Stomach smooth muscle (tissue), 2 donors: ENCODE data around the gene GLTP.

ENCODE experiments used
- H3K27ac ChIP-seq: one replicate; pipeline ENCODE4 v1.7.0; 2013; ENCODE audit warnings: mild to moderate bottlenecking, low read length, inconsistent platforms
- H3K27me3 ChIP-seq, 2 donors: one replicate each; pipeline ENCODE4 v1.7.0; 2013; ENCODE audit warnings: low read length in 2 of 2; ENCODE audit not compliant: insufficient read depth in 2 of 2, control insufficient read depth in 1 of 2
- H3K36me3 ChIP-seq, 2 donors: one replicate each; pipeline ENCODE4 v1.7.0; 2013; ENCODE audit warnings: low read length in 2 of 2; ENCODE audit not compliant: control insufficient read depth in 2 of 2, insufficient read depth in 2 of 2
- H3K4me1 ChIP-seq: one replicate; pipeline ENCODE4 v1.7.0; 2013; ENCODE audit warnings: low read length; ENCODE audit not compliant: control insufficient read depth, insufficient read depth
- H3K4me3 ChIP-seq, 2 donors: one replicate each; pipeline ENCODE4 v1.7.0; 2013; ENCODE audit warnings: low read length in 2 of 2
- H3K9ac ChIP-seq, 2 donors: one replicate each; pipeline ENCODE4 v1.7.0; 2013; ENCODE audit warnings: low read length in 2 of 2, mild to moderate bottlenecking in 1 of 2
- H3K9me3 ChIP-seq, 2 donors: one replicate each; pipeline ENCODE4 v1.7.0; 2013; ENCODE audit warnings: low read length in 2 of 2; ENCODE audit not compliant: control insufficient read depth in 2 of 2
- donor health status: healthy.
- donor health status: Pancreatic carcinoma.

Gene GLTP

DNA sequence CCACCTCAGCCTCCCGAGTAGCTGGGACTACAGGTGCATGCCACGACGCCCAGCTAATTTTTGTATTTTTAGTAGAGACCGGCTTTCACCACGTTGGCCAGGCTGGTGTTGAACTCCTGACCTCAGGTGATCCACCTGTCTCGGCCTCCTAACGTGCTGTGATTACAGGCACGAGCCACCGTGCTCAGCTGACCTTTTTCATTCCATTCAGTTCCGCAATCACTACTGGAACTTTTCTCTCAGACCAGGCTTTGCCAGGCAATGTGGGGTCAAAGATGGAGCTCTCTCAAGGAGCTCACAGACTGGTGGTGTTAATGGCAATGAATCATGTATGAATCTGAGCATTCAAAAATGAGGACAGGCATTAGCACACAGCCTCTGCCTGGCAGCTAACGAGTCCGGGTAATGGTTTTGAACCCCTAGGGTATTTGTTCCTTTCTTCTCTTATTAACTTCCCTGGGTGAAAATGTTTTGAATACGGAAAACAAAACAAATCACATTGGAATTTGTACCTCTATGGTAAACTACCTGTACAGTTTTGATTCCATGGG, 10.4 kb upstream of the GLTP start:
- no peaks in the 10 kb centered on the region for H3K4me1 ChIP-seq
- H3K36me3 ChIP-seq: no peaks in the 10 kb centered on the region
- H3K4me3 ChIP-seq: no peak overlapping the region
- no peaks in the 10 kb centered on the region for H3K9me3 ChIP-seq
- no peak overlapping the region for H3K9ac ChIP-seq
- peaks cover 6 to 12% of the 10 kb centered on the region in 2 donors for H3K27me3 ChIP-seq
- no peak overlapping the region for H3K27ac ChIP-seq

DNA sequence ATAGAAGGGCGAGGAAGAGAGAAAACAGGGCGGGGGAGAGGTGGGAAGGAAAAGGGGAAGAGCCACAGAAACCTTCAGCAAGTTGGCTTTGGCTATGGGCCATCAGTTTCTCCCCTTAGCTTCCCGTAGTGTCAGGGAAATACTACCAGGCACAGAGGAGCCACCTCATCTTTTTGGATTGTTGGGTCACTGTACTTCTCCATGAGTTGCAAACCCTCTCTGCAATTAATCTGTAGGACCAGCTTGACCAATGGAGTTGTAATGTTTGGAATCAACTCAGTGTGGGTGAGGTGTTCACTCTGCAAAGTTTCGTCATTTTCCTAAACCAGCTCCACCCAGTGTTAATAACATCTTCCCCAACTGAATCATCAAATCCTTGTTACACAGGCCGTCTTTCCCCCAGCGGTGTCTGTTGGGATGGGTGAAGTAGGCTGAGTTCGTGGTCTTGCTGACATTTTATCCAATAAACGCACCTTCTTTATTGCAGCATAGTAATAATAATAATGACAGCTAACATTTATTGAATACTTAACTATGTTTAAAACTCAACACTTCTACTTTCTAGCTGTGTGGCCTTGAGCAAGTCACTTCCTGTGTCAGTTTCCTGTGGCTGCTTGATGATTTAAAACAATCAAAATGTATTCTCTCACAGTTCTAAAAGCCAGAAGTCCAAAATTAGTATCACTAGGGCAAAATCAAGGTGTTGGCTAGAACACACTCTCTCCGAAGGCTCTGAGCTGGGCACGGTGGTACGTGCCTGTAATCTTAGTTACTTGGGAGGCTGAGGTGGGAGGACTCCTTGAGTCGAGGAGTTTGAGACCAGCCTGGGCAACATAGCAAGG, 8.1 kb upstream of the GLTP start:
- H3K36me3 ChIP-seq: no peaks in the 10 kb centered on the region
- H3K9ac ChIP-seq: no peak overlapping the region
- peaks cover 6 to 12% of the 10 kb centered on the region in 2 donors for H3K27me3 ChIP-seq
- H3K9me3 ChIP-seq: no peaks in the 10 kb centered on the region
- no peak overlapping the region for H3K27ac ChIP-seq
- H3K4me3 ChIP-seq: no peak overlapping the region
- no peaks in the 10 kb centered on the region for H3K4me1 ChIP-seq

DNA sequence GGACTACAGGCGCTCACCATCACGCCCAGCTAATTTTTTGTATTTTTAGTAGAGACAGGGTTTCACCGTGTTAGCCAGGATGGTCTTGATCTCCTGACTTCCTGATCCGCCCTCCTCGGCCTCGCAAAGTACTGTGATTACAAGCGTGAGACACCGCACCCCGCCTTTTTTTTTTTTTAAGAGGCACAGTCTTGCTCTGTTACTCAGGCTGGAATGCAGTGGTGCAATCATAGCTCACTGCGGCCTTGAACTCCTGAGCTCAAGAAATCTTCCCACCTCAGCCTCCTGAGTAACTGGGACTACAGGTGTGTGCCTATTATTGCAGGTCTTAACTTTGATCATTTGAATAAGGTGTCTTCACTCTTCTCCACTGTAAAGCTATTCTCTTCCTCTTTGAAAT, 5.3 kb upstream of the GLTP start:
- H3K4me3 ChIP-seq: no peak overlapping the region
- no peak overlapping the region for H3K27ac ChIP-seq
- no peaks in the 10 kb centered on the region for H3K36me3 ChIP-seq
- peaks cover 0 to 6% of the 10 kb centered on the region in 2 donors for H3K27me3 ChIP-seq
- H3K9me3 ChIP-seq: no peaks in the 10 kb centered on the region
- H3K4me1 ChIP-seq: peaks cover 3% of the 10 kb centered on the region
- H3K9ac ChIP-seq: no peak overlapping the region

DNA sequence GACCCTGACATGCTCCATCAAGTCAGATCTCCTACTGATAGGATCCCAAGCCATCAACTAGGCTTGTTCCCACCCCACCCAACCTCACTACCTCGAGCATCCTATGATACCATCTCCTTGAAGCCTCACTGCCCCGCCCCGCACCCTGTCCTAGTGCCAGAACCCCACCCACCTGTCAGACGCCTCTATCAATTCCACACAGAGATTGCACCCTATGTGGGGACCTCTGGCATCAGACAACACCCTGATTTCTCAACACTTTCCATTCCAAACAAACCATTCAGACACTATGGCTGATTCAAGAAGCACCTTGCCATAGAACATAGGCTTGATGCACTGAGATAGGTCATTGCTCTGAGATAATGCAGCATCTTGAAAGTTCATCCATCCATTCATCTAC, 3.1 kb upstream of the GLTP start:
- peaks cover 16% of the 10 kb centered on the region for H3K4me1 ChIP-seq
- H3K27me3 ChIP-seq: peaks cover 0 to 6% of the 10 kb centered on the region in 2 donors
- no peak overlapping the region for H3K9ac ChIP-seq
- no peaks in the 10 kb centered on the region for H3K9me3 ChIP-seq
- no peak overlapping the region for H3K27ac ChIP-seq
- no peak overlapping the region for H3K4me3 ChIP-seq
- no peaks in the 10 kb centered on the region for H3K36me3 ChIP-seq

DNA sequence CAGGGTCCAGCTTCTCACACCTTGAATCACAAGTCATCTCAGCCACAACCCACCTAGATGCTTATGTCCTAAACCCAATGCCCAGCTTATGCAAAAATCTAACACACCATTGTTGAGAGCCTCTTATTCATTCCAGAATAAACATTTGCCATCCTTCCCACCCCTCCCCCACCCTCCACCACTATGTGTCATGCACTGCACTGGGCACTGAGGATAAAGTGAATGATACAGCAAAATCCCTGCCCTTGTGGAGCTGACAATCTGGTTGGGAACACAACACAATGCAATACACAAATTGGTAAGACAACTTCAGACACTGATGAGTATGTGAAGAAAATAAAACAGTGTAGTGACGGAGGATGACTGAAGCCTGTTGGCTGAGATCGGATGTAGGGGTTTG, 1.4 kb upstream of the GLTP start:
- Histone ChIP-seq H3K4me1 (peaks cover 22% of the 10 kb centered on the region), H3K27me3 (peaks cover 0 to 2% of the 10 kb centered on the region in 2 donors), H3K4me3 (no peak overlapping the region), H3K9me3 (no peaks in the 10 kb centered on the region), H3K9ac (no peak overlapping the region), H3K27ac (no peak overlapping the region), H3K36me3 (no peaks in the 10 kb centered on the region)

DNA sequence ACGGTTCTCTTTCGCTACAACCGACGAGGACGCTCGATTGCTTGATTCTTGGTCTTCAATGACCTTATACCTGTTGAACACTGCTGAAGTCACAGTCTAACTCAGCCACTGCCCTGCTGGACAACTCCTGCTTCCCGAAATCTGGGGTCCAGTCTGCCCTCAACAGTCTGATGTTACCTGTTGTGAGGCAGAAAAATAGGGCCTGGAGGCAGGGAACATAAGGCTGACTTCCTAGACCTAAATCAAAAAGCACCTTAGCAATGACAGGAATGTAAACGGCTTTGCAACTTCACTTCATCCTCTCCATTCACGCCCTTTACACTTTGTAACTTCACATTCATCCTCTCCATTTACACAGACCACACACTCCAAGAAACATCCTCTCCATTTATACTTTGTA, 597 bp upstream of the GLTP start:
- Histone ChIP-seq H3K9ac (peak overlapping the region; percentile 36 to 66), H3K9me3 (no peaks in the 10 kb centered on the region), H3K27ac (no peak overlapping the region), H3K4me1 (peaks cover 22% of the 10 kb centered on the region), H3K27me3 (no peaks in the 10 kb centered on the region), H3K4me3 (peak overlapping the region; percentile 33 to 74), H3K36me3 (no peaks in the 10 kb centered on the region)

DNA sequence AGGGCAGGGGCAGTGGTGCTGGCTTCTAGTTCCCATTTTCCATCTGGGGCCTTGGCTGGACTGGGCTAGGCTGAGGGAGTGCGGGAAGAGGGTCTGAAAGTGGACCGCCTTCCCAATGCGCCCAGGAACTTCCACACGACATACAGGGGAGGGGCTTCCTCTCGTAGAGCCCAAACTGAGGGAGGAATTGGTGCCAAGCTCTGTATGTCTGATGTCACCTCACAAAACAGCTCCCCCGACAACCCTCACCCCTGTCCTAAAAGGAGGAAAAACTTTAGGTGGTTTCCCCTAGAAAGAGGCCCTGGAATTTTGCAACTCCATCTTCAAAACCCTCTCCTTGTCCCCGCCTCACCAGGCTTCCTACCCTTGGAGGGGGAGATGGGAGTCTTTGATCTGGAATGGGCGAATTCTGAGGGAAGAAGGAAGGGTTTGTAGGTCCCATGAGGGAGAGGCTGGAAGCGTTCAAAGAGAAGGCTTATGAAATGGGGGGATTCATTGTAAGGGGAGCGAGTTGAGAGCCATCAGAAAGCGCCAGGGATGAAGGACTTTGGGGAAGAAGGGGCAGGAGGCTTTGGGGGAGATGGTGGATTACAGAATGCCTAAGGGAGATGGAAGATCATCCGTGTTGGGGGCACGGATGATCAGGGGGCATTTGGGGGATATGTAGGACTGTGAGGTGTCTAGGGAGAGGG, 844 bp downstream of the GLTP start:
- H3K27ac ChIP-seq: no peak overlapping the region
- peaks cover 22% of the 10 kb centered on the region for H3K4me1 ChIP-seq

DNA sequence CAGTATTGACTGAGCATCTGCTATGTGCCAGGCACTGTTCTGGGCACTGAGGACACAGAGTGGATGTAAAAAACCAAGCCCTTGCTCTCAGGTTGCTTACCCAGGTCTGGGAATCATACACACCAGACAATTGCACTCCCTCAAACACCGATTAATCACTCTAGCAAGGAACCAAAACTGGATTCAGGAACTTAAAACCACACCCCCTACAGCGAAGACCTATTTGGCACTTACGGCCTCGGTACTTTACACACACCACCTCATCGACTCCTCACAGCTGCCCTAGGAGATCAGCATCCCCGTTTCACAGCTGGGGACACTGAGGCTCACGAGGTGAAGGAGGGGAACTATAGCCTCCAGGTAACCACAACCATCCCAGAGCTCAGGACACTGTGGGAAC, 1.6 kb downstream of the GLTP start:
- Histone ChIP-seq H3K9me3 (no peaks in the 10 kb centered on the region), H3K4me3 (peak overlapping the region in 1 of 2 donors; percentile 91), H3K4me1 (peaks cover 22% of the 10 kb centered on the region), H3K9ac (peak overlapping the region; percentile 91 to 95), H3K36me3 (no peaks in the 10 kb centered on the region), H3K27me3 (no peaks in the 10 kb centered on the region), H3K27ac (no peak overlapping the region)

More for the DNA sequence above, 844 bp downstream of the GLTP start:
- Histone ChIP-seq H3K4me3 (peak overlapping the region; percentile 87 to 91), H3K9ac (peak overlapping the region; percentile 91 to 95), H3K36me3 (no peaks in the 10 kb centered on the region), H3K9me3 (no peaks in the 10 kb centered on the region), H3K27me3 (no peaks in the 10 kb centered on the region)

DNA sequence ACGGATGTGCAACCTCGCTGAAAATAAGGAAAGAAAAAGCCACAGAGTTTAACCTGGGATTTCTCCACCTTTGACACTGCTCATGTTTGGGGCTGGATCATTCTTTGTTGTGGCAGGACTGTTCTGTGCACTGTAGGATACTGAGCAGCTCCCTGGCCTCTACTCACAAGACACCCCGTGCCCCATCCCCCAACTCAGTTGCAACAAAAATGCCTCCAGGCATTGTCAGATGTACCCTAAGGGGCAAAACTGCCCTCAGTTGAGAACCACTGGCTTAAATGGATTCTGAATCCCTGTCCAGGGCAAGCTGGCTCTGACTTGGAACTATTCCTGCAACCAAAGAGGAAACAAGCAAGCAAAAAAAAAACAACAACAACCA, 2.1 kb downstream of the GLTP start:
- Histone ChIP-seq H3K4me1 (peaks cover 22% of the 10 kb centered on the region), H3K4me3 (no peak overlapping the region), H3K9ac (no peak overlapping the region), H3K36me3 (no peaks in the 10 kb centered on the region), H3K27ac (no peak overlapping the region), H3K9me3 (no peaks in the 10 kb centered on the region), H3K27me3 (no peaks in the 10 kb centered on the region)

DNA sequence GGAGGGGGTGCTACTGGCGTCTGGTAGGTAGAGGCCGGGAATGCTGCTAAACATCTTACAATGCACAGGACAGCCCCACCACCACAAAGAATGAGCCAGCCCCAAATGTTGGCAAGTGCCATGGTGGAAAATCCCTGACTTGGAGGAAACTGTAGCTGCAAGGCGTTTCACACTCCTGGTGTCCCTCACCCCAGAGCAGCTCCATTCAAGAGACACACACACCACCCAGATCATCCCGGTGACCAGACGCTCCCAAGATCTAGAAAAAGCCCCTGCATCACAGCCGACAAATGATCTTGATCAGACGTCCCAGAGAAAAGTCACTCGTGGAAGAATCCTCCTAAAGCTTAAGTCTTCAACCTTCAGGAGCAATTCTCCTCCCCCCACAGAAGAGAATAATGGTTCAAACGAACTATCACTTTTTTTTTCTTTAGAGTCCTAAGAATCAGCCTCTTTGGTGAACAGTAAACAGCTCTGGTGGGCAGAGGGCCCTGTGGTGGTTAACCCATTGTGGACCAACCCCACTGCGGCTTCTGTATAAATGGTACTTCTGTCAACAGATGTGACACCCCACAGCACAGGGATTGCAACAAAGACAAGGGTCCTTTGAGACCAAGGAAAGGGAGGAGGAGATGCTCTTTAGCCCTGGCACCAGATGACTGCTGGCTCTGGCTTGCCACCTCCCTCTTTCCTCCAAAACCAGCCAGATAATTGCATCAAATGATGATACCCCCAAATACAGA, 2.7 kb downstream of the GLTP start:
- peaks cover 22% of the 10 kb centered on the region for H3K4me1 ChIP-seq
- no peak overlapping the region for H3K9ac ChIP-seq
- no peaks in the 10 kb centered on the region for H3K27me3 ChIP-seq
- no peaks in the 10 kb centered on the region for H3K9me3 ChIP-seq
- H3K27ac ChIP-seq: no peak overlapping the region
- H3K4me3 ChIP-seq: no peak overlapping the region
- H3K36me3 ChIP-seq: no peaks in the 10 kb centered on the region
